ENCODE data around the gene MBD3.
A peak's percentile ranks its signal among the peaks of the same experiment; 100 is the strongest.

The MBD3 gene

GRCh38 chr19:1598777-1599459, 6.3 kb upstream of the MBD3 start:
- no peak for DNase-seq (ENCODE audit: low spot score)

GRCh38 chr19:1593501-1593772, 772 bp upstream of the MBD3 start:
- no peak for DNase-seq (ENCODE audit: low spot score)

- peak; percentile 94 for DNase-seq (ENCODE audit: low spot score)
Measured at GRCh38 chr19:1592024-1592754, 476 bp downstream of the MBD3 start.

GRCh38 chr19:1591421-1592023, 1.1 kb downstream of the MBD3 start:
- no peak for DNase-seq (ENCODE audit: low spot score)

GRCh38 chr19:1590641-1591397, 1.8 kb downstream of the MBD3 start:
- DNase-seq (ENCODE audit: low spot score): no peak

GRCh38 chr19:1587872-1588271, 4.8 kb downstream of the MBD3 start:
- DNase-seq (ENCODE audit: low spot score): no peak

GRCh38 chr19:1585243-1585580, 7.5 kb downstream of the MBD3 start:
- no peak for DNase-seq (ENCODE audit: low spot score)

GRCh38 chr19:1584500-1585242, 8.0 kb downstream of the MBD3 start:
- DNase-seq (ENCODE audit: low spot score): no peak

GRCh38 chr19:1582201-1582600, 10.5 kb downstream of the MBD3 start:
- no peak for DNase-seq (ENCODE audit: low spot score)

GRCh38 chr19:1580957-1581356, 11.7 kb downstream of the MBD3 start:
- DNase-seq (ENCODE audit: low spot score): no peak

- DNase-seq (ENCODE audit: low spot score): no peak
Measured at GRCh38 chr19:1580382-1580781, 12.3 kb downstream of the MBD3 start.

- DNase-seq (ENCODE audit: low spot score): no peak
Measured at GRCh38 chr19:1579222-1579621, 13.4 kb downstream of the MBD3 start.

GRCh38 chr19:1577929-1578618, 14.6 kb downstream of the MBD3 start:
- DNase-seq (ENCODE audit: low spot score): no peak

GRCh38 chr19:1577090-1577928, 15.4 kb downstream of the MBD3 start:
- no peak for DNase-seq (ENCODE audit: low spot score)

- no peak for DNase-seq (ENCODE audit: low spot score)
Measured at GRCh38 chr19:1576242-1577089, 16.2 kb downstream of the MBD3 start.

- DNase-seq (ENCODE audit: low spot score): no peak
Measured at GRCh38 chr19:1575323-1576241, 17.1 kb downstream of the MBD3 start.

- DNase-seq (ENCODE audit: low spot score): no peak
Measured at GRCh38 chr19:1574354-1575136, 18.1 kb downstream of the MBD3 start.

- DNase-seq (ENCODE audit: low spot score): no peak
Measured at GRCh38 chr19:1572795-1573194, 19.9 kb downstream of the MBD3 start.
